A673 (cell line): ENCODE results near the gene YKT6. TPM values are rescaled to one million over a fixed set of nuclear protein-coding genes. Genes with fewer than 3 reads are reported as not detected.

Source experiments
- BruUV-seq: library from RNA; stranded (reverse); fragments of 400-500 nt; replicated peaks from 2 replicates; lab custom pipeline; 2021; lab: Mats Ljungman, UMichigan
- CTCF ChIA-PET: fragments of 300-600 bp; sonication (Branson Sonifier 250); formaldehyde crosslinking; loops from one replicate; lab custom pipeline; 2022; ENCODE audit warnings: antibody characterized with exemption; lab: Charles Lee
- POLR2A ChIA-PET: fragments of 300-600 bp; sonication (Branson Sonifier 250); formaldehyde crosslinking; loops from one replicate; lab custom pipeline; 2022; ENCODE audit warnings: antibody characterized with exemption; ENCODE audit not compliant: low non-redundant PET; lab: Charles Lee
- DNase-seq: peaks from one replicate; pipeline ENCODE4 v3.0.0-alpha.2; 2015; ENCODE audit warnings: low spot score
- H3K27ac ChIP-seq: fragments of 200-600 bp; sonication (generic); 2 replicates; pipeline ENCODE4 v1.5.1; 2016; ENCODE audit warnings: mixed run types, low read depth, mild to moderate bottlenecking, mixed read lengths, antibody characterized with exemption, low read length; ENCODE audit not compliant: poor library complexity, severe bottlenecking
- H3K27me3 ChIP-seq: fragments of 200-600 bp; sonication (generic); replicated peaks from 2 replicates; pipeline ENCODE4 v1.6.1; 2017; ENCODE audit warnings: mixed run types, low read depth, mild to moderate bottlenecking, mixed read lengths, antibody characterized with exemption, low read length; ENCODE audit not compliant: insufficient read depth, poor library complexity
- H3K36me3 ChIP-seq: fragments of 200-600 bp; sonication (generic); 2 replicates; pipeline ENCODE4 v1.6.1; 2016; ENCODE audit warnings: mixed run types, mild to moderate bottlenecking, mixed read lengths, antibody characterized with exemption, low read length; ENCODE audit not compliant: insufficient read depth, poor library complexity, severe bottlenecking
- H3K4me1 ChIP-seq: fragments of 200-600 bp; sonication (generic); 2 replicates; pipeline ENCODE4 v1.6.1; 2017; ENCODE audit warnings: mixed run types, mild to moderate bottlenecking, mixed read lengths, antibody characterized with exemption, low read length; ENCODE audit not compliant: insufficient read depth, poor library complexity, severe bottlenecking
- H3K4me3 ChIP-seq: fragments of 200-600 bp; sonication (generic); 2 replicates; pipeline ENCODE4 v1.5.1; 2016; ENCODE audit warnings: low read depth, mixed run types, mild to moderate bottlenecking, mixed read lengths, low read length; ENCODE audit not compliant: poor library complexity, severe bottlenecking
- H3K9me3 ChIP-seq: fragments of 200-600 bp; sonication (generic); 2 replicates; pipeline ENCODE4 v1.6.1; 2016; ENCODE audit warnings: mixed run types, low read depth, mild to moderate bottlenecking, mixed read lengths, antibody characterized with exemption, low read length; ENCODE audit not compliant: poor library complexity, severe bottlenecking
- EZH2 ChIP-seq: fragments of 200-600 bp; sonication (generic); IDR thresholded peaks from 2 replicates; pipeline ENCODE4 v1.6.1; 2017; ENCODE audit warnings: borderline replicate concordance, low read depth, mild to moderate bottlenecking, mixed read lengths, antibody characterized with exemption, low read length; ENCODE audit not compliant: poor library complexity, severe bottlenecking
- intact Hi-C: fragments of 100-400 bp; cut with micrococcal nuclease; formaldehyde crosslinking; loops from one replicate; pipeline ENCODE4 v1.10.0; 2022; ENCODE audit not compliant: unreplicated experiment
- total RNA-seq: library from RNA; stranded (reverse); gene quantifications from 2 replicates; pipeline ENCODE4 v1.2.3, GENCODE V29; 2021
- TF ChIP-seq, protein P1 (sequence below): fragments of 300-800, 200-600 bp; sonication (generic); conservative IDR thresholded peaks from 2 replicates; pipeline ENCODE4 v1.5.1; 2017; ENCODE audit warnings: low read depth, mild to moderate bottlenecking, antibody characterized with exemption, low read length, moderate library complexity, mixed read lengths

Gene YKT6
- total RNA-seq, 1 experiment from 2014 or later, result 140 TPM

DNA sequence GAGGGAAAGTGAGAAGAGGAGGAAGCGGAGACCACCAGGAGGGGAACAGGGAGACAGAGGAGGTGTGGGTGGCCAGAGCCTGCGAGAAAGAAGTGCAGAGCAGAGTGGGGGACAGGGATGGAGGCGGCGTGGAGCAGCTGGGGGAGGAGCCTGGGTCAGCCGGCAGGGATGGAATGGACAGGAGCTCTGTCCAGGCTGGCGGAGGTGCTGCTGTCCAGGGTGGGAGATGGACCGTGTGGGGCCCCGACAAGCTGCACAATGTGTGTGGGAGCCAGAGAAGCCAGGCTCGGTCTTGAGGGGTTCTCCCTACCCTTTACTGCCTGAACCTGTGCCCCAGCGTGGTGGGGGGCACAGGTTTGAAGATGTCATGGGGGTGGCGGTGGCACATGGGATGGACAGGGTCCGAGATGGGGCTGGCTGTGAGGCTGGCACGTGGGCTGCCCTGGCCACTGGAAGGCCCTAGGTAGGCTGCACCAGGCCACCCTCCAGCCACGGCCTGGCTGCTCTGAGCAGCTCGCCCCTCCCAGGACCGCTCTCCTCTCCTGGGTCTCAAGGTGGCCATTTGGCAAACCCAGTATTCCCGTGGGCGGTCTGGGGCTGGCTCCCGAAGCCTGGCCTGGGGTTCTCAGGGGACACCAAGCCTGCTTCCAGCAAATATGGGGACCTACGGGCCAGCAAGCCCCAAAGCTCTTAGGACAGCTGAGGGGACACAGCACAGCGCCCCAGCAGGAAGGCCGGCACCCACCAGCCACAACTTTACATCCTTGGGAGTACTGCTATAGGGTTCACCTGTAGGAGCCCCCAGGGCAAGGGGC, 32.3 kb downstream of the YKT6 start:
- TF ChIP-seq, protein P1, sequence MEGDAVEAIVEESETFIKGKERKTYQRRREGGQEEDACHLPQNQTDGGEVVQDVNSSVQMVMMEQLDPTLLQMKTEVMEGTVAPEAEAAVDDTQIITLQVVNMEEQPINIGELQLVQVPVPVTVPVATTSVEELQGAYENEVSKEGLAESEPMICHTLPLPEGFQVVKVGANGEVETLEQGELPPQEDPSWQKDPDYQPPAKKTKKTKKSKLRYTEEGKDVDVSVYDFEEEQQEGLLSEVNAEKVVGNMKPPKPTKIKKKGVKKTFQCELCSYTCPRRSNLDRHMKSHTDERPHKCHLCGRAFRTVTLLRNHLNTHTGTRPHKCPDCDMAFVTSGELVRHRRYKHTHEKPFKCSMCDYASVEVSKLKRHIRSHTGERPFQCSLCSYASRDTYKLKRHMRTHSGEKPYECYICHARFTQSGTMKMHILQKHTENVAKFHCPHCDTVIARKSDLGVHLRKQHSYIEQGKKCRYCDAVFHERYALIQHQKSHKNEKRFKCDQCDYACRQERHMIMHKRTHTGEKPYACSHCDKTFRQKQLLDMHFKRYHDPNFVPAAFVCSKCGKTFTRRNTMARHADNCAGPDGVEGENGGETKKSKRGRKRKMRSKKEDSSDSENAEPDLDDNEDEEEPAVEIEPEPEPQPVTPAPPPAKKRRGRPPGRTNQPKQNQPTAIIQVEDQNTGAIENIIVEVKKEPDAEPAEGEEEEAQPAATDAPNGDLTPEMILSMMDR, result no peak
- no peak for TF ChIP-seq EZH2
- H3K27me3 ChIP-seq, result no peaks in the 10 kb centered on the region
- no peak for DNase-seq
- POLR2A ChIA-PET, result no interaction called here
- H3K9me3 ChIP-seq, result no peaks in the 10 kb centered on the region
- H3K27ac ChIP-seq, result no peak overlapping the region
- intact Hi-C loops, result no loop called here
- no peaks in the 10 kb centered on the region for H3K36me3 ChIP-seq
- CTCF ChIA-PET, result no interaction called here
- no peak overlapping the region for H3K4me3 ChIP-seq
- H3K4me1 ChIP-seq, result no peaks in the 10 kb centered on the region
- no TSS peak for BruUV-seq

DNA sequence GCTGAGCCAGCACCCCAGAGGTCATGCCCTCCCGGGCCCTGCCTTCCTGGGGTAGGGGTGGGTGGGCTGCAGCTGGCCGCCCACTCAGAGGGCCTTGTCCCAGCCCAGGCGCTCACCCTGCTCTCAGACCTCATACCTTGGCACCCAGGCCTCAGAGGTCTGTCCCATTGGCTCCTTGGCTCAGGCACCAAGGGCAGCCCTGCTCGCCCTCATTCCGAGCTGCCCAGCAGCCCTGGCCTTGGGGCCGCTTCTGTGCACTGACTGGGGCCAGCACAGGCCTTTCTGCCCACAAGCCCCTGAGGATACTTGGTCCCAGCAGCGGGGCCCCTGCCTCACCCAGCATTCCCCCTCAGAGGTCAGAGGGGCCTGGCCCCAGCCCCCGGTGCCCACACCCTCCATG, 34.3 kb downstream of the YKT6 start:
- H3K9me3 ChIP-seq, result no peaks in the 10 kb centered on the region
- ChIA-PET CTCF (no interaction called here), POLR2A (no interaction called here)
- H3K4me3 ChIP-seq, result no peak overlapping the region
- no peaks in the 10 kb centered on the region for H3K36me3 ChIP-seq
- TF ChIP-seq EZH2, result no peak
- TF ChIP-seq, protein P1, result no peak
- BruUV-seq, result no TSS peak
- intact Hi-C loops, result no loop called here
- H3K27ac ChIP-seq, result no peak overlapping the region
- no peaks in the 10 kb centered on the region for H3K27me3 ChIP-seq
- no peaks in the 10 kb centered on the region for H3K4me1 ChIP-seq
- no peak for DNase-seq

DNA sequence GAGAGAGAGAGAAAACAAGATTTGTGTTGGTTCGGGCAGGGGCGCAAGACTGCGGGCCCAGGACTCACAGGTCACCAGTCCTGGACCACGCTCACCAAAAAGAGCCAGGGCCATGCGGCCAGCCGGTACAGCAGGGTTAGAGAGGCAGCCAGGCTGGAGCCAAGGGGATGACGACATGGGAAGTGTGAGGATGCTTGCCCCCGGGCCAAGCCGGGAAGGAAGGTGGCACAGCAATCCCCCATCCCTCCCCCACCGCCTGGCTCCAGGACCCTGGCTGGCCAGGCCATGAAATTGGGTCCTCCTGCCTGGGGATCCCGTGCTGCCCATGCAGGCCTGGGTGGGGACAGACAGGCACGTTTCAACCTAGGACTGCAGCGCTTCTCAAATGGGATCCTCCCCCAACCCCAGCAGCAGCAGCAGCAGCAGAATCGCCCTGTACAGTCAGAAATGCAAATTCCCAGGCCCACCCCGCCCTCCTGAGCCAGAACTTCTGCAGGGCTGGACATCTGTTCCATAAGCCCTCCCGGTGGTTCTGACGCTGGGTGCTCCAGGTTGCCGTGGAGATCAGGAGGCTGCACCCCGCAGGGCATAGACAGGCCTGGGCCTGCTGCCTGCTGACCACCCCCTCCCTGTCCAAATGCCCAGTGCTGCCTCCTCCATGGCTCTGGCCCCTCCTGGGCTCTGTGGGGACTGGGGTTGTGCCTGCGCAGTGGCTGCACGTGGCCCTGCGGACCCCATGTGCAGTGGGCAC, 35.0 kb downstream of the YKT6 start:
- no peaks in the 10 kb centered on the region for H3K27me3 ChIP-seq
- no peak for DNase-seq
- no peak for TF ChIP-seq EZH2
- TF ChIP-seq, protein P1, result no peak
- no TSS peak for BruUV-seq
- CTCF ChIA-PET, result no interaction called here
- POLR2A ChIA-PET, result no interaction called here
- H3K27ac ChIP-seq, result no peak overlapping the region
- no peaks in the 10 kb centered on the region for H3K4me1 ChIP-seq
- no peaks in the 10 kb centered on the region for H3K9me3 ChIP-seq
- no peaks in the 10 kb centered on the region for H3K36me3 ChIP-seq
- H3K4me3 ChIP-seq, result no peak overlapping the region
- intact Hi-C loops, result no loop called here
